Tibial nerve (tissue), 4 donors: Measurements from ENCODE around the gene KCNQ4.

ENCODE experiments used
- CTCF ChIP-seq, 5 experiments: fragments of 200-600 bp in 3 of 5; fragments of 450-650 bp in 2 of 5; sonication (generic) in 3 of 5; IDR thresholded peaks; one replicate each; pipeline ENCODE4 v1.5.1; 2016 to 2019; ENCODE audit warnings: antibody characterized with exemption in 5 of 5, mild to moderate bottlenecking in 3 of 5, moderate library complexity in 2 of 5
- EP300 ChIP-seq, 2 donors: sonication (generic); formaldehyde crosslinking; IDR thresholded peaks; one replicate each; pipeline ENCODE4 v1.6.1; 2017; ENCODE audit warnings: antibody characterized with exemption in 2 of 2, mild to moderate bottlenecking in 1 of 2
- POLR2A ChIP-seq, 2 donors: fragments of 450-650 bp; IDR thresholded peaks; one replicate each; pipeline ENCODE4 v1.6.1; 2017; ENCODE audit warnings: antibody characterized with exemption in 2 of 2, mild to moderate bottlenecking in 2 of 2, moderate library complexity in 2 of 2

DNA sequence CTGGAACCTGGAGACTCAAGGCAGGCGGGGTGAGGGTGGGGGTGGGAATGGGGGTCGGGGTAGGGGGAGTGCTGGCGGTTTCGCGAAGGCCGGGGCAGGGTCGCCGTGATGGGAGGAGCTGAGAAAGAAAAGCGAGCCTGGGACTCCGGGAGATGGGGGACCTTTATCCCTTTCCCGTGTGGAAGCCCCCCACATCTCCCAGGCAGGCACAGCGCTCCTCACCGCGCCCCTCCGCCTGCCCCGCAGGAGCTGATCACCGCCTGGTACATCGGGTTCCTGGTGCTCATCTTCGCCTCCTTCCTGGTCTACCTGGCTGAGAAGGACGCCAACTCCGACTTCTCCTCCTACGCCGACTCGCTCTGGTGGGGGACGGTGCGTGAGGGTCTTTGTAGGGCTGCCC, 35.5 kb downstream of the KCNQ4 start:
- TF ChIP-seq CTCF (IDR thresholded peaks at IDR 0.05) (no peak), POLR2A (IDR thresholded peaks at IDR 0.05) (no peak), EP300 (IDR thresholded peaks at IDR 0.05) (no peak)
